ENCODE results near the gene PRKG1.
"Not testable (repeated sequence)": the region's sequence is repeated elsewhere in the genome, so short reads cannot be mapped to it uniquely, and the experiment has no call there.

Gene PRKG1

DNA sequence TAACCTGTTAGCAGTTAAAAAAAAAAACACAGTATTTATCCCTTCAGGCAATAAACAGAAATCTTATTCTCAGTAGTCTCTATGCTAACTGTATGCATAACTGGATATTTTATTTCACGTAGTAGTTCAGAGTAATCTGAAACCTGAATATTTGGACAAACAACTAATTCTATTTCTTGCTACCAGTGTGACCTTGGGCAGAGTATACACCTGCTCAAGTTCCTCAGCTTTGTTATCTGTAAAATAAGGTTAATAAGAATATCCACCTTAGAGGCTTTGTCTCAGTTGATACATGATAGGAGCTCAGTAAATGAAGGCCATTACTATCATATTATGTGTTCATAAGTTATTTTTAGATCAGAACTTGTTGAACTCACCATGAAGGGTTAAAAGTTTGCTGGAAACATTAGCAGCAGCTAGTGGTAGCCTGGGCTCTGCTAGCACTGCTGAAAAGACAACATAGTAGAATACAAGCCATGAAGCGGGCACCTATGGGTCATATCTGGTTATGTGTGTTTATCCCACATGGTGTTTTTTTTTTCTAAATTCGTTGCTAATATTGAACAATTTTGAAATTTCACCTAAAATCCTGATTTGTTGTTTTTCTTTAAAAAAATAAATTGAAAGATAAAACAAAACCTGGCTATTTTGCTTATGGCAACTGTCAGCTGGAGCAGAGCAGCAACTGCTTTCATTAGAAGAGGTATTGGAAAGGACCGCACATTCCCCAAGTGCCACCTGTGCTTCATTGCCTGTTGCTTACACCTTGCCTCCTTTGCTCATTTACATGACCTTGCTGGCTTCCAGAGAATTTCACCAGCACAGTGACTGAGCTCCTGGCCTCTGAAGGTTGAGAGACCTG lies 303.0 kb downstream of the PRKG1 start:
- H3K27ac Mint-ChIP-seq = no peak overlapping the region
- no peak overlapping the region for H3K4me3 Mint-ChIP-seq
- no peaks in the 10 kb centered on the region for H3K27me3 Mint-ChIP-seq
- H3K4me1 Mint-ChIP-seq (ENCODE audit: low read depth) = no peaks in the 10 kb centered on the region
- no peaks in the 10 kb centered on the region for H3K36me3 Mint-ChIP-seq (ENCODE audit: low read depth)
- H3K9me3 Mint-ChIP-seq = no peaks in the 10 kb centered on the region

DNA sequence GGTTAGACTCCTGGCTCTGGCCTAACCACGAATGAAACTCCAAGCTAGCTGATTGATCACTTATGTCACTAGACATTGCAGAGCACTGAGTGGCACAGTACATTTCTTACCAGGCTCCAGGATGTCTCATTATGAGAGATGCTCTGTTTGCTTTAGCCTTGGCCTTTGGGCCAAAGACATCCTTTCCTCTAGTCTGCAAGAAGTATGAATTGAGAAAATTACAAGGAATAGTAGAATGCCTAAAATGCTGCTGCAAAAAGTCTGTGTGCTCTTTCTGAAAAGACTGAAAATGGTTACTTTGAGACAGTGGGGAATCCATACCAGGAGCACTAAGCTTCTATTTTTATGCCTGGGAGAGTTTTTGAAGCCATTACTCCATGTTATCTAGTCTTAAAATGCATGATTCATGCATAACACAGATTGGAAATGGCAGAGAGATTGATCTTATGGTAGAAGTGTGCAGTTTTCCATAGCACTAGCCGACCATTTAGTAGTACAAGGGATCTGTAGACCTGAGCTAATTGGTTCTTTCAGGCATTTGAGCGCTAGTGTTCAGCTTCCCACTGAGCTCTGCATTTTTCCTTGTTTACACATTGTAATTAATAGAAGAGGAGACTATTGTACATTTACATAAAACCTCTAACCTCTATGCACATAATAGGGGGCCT lies 303.8 kb downstream of the PRKG1 start:
- Mint-ChIP-seq H3K27me3 (no peaks in the 10 kb centered on the region), H3K36me3 (ENCODE audit: low read depth) (no peaks in the 10 kb centered on the region)

DNA sequence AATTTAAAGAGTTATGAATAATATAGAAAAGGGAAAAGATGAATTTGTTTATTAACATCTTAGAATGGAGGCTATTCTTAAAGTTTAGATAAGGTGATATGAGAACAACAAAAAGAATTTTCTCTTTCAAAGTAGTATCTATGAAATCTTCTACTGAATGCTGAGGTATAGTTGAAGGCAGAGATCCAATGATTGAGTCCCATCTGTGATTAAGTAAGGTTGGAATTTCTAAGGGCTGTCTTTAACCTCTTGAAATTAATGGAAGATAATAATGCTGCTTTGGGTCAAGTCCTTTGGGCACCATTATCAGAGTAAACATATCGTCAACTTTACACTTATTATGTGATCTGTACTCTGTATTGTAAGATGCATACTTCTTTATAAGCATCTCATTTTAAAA lies 307.9 kb downstream of the PRKG1 start:
- no peaks in the 10 kb centered on the region for H3K27me3 Mint-ChIP-seq
- no peaks in the 10 kb centered on the region for H3K4me1 Mint-ChIP-seq (ENCODE audit: low read depth)
- no peaks in the 10 kb centered on the region for H3K36me3 Mint-ChIP-seq (ENCODE audit: low read depth)
- H3K9me3 Mint-ChIP-seq = no peaks in the 10 kb centered on the region
- H3K27ac Mint-ChIP-seq = no peak overlapping the region
- H3K4me3 Mint-ChIP-seq = no peak overlapping the region

More for the DNA sequence above, 303.8 kb downstream of the PRKG1 start:
- Mint-ChIP-seq H3K9me3 (no peaks in the 10 kb centered on the region), H3K27ac (no peak overlapping the region), H3K4me1 (ENCODE audit: low read depth) (no peaks in the 10 kb centered on the region), H3K4me3 (no peak overlapping the region)

DNA sequence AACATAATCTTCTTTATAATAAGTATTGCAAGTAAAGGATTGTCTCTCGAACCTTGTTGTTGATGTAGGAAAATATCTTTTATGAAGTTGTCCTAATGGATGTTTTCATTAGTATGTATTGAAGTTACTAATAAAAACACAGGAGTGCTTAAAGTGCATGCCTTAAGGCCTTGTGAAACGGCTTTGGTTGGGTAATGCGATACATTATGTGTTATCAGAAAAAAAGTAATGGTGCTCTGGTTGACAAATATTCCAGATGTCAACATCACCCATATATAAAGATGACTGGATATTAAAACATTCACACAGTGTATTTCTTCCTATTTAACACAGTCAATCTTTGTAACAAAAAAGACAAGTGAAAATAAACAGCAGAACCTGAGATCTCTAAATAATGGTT lies 310.7 kb downstream of the PRKG1 start:
- Mint-ChIP-seq H3K9me3 (no peaks in the 10 kb centered on the region), H3K4me3 (no peak overlapping the region), H3K36me3 (ENCODE audit: low read depth) (no peaks in the 10 kb centered on the region), H3K27ac (no peak overlapping the region), H3K4me1 (ENCODE audit: low read depth) (no peaks in the 10 kb centered on the region), H3K27me3 (no peaks in the 10 kb centered on the region)

DNA sequence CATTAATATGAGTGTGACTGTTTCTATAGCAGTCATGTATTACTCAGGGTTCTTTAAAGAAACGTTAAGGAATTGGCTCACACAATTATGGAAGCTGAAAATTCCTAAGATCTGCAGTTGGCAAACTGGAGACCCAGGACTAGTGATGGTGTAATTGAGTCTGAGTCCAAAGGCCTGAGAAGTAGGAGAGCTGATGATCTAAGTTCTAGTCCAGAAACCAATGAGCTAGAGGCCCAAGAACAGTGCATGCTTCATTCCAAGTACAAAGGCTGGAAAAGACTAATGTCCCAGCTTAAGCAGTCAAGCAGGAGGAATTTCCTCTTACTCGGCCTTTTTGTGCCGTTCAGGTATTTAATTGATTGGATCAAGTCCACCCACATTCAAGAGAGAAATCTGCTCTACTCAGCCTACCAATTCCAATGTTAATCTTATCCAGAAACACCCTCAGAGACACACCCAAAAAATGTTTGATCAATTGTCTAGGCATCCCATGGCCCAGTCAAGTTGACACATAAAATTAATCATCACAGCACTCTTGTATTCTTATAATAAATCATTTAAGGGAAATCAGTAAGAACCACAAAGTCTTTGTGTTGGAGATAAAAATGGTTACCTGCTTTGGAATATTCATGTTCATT lies 312.1 kb downstream of the PRKG1 start:
- Mint-ChIP-seq H3K4me3 (no peak overlapping the region), H3K4me1 (ENCODE audit: low read depth) (no peaks in the 10 kb centered on the region), H3K36me3 (ENCODE audit: low read depth) (no peaks in the 10 kb centered on the region), H3K27ac (no peak overlapping the region), H3K9me3 (no peaks in the 10 kb centered on the region), H3K27me3 (no peaks in the 10 kb centered on the region)

DNA sequence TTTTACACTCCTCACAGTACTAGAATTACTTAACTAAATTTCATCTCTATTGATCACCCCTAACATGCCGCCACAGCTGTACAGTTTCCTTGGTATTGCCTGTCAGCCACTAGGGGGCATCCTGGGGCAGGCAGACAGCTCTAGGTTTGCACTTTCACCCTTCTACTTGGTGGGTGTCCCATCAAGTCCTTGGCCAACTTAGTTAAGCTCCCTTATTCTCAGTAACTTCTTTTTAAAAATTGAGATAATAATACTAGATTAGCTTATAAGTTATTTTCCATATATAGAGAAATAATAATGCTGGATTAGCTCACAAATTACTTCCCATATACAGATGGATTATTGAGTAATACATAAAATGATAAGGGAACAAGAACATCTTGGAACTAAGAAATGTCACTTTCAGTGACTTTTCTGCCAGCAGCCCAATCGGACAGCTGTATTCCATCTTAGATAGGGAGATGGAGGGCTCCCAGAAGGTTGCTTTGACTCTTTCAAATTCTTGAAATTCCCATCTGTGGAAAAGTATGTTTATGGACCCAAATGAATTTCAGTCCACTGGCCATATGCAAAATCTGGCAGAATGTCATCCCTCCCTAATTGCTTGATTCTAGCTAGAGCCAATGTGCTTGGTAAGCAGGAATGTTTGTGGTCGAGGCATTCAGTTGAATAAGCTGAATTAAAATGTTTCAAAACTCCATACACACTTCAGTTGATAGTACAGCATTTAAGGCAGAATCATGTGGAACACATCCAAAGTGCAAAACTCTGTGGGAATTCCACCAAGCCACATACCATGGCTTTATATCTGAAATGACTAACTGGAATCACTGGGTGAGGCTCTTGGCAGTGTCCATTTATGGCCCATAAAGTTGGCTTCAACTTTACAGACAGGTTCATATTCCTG lies 315.4 kb downstream of the PRKG1 start:
- Mint-ChIP-seq H3K9me3 (no peaks in the 10 kb centered on the region), H3K4me3 (no peak overlapping the region), H3K27ac (no peak overlapping the region), H3K4me1 (ENCODE audit: low read depth) (no peaks in the 10 kb centered on the region), H3K27me3 (no peaks in the 10 kb centered on the region), H3K36me3 (ENCODE audit: low read depth) (no peaks in the 10 kb centered on the region)

DNA sequence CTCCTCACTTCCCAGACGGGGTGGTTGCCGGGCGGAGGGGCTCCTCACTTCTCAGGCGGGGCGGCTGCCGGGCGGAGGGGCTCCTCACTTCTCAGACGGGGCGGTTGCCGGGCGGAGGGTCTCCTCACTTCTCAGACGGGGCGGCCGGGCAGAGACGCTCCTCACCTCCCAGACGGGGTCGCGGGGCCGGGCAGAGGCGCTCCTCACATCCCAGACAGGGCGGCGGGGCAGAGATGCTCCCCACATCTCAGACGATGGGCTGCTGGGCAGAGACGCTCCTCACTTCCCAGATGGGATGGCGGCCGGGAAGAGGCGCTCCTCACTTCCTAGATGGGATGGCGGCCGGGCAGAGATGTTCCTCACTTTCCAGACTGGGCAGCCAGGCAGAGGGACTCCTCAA lies 318.7 kb downstream of the PRKG1 start:
- H3K27ac Mint-ChIP-seq; H3K4me1 Mint-ChIP-seq (ENCODE audit: low read depth); H3K27me3 Mint-ChIP-seq; H3K4me3 Mint-ChIP-seq; H3K36me3 Mint-ChIP-seq (ENCODE audit: low read depth); H3K9me3 Mint-ChIP-seq: not testable (repeated sequence)

DNA sequence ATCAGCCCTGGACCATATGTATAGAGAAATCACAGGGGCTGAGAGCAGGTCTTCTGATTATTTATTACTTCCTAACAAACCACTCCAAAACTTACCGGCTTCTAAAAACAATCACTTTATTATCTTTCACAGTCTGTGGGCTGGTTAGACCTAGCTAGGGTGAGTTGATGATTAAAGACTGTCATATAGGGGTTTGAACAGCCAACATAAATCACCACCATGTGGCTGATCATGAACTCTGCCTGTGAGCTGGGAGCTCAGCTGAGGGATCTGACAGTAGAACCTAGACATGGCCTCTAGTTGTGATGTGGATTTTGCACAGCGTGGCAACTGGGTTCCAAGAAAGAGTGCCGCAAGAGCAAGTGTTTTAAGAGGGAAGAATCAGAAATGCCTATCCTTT lies 319.8 kb downstream of the PRKG1 start:
- no peaks in the 10 kb centered on the region for H3K27me3 Mint-ChIP-seq
- no peak overlapping the region for H3K27ac Mint-ChIP-seq
- no peak overlapping the region for H3K4me3 Mint-ChIP-seq
- H3K9me3 Mint-ChIP-seq = no peaks in the 10 kb centered on the region
- H3K4me1 Mint-ChIP-seq (ENCODE audit: low read depth) = no peaks in the 10 kb centered on the region
- no peaks in the 10 kb centered on the region for H3K36me3 Mint-ChIP-seq (ENCODE audit: low read depth)

DNA sequence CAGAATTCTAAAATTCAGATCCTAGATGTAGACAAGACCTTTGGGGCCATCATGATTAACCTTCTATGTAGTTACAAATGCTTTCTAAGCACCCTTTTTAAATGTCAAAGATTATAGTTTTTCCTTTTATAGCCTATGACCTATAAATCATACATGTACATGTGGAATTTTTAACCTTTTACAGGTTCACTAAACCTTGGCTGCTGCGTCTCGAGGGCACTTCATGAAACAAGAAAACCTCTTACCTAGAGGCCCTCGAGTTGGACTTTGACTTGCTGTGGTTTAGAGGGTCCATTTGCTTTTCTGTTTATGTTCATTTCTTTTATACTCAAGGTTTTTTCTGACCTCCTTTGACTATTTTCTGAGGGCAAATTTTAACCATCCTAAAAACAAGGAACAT lies 323.0 kb downstream of the PRKG1 start:
- H3K36me3 Mint-ChIP-seq (ENCODE audit: low read depth) = no peaks in the 10 kb centered on the region
- H3K4me1 Mint-ChIP-seq (ENCODE audit: low read depth) = no peaks in the 10 kb centered on the region
- H3K27me3 Mint-ChIP-seq = no peaks in the 10 kb centered on the region
- no peaks in the 10 kb centered on the region for H3K9me3 Mint-ChIP-seq
- no peak overlapping the region for H3K4me3 Mint-ChIP-seq
- no peak overlapping the region for H3K27ac Mint-ChIP-seq

DNA sequence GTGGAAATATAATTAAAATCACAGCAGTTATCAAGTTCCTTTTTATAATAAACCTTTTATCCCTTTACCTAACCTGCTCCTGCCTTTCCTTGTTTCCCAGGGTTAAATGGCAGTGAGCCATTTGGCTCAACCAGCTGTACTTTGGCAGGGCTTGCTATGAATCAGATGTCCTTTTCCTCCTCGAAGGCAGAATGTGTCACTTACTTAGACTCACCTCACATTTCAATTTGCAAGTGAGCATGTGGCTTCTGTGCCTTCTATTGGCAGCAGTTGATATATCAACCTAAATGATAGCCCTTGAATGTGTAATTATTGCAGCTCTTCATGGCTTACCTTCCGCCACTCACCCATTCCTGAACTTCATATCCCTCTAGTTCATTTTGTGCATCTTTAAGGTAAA lies 323.4 kb downstream of the PRKG1 start:
- Mint-ChIP-seq H3K4me3 (no peak overlapping the region), H3K36me3 (ENCODE audit: low read depth) (no peaks in the 10 kb centered on the region), H3K27ac (no peak overlapping the region), H3K9me3 (no peaks in the 10 kb centered on the region), H3K4me1 (ENCODE audit: low read depth) (no peaks in the 10 kb centered on the region), H3K27me3 (no peaks in the 10 kb centered on the region)

DNA sequence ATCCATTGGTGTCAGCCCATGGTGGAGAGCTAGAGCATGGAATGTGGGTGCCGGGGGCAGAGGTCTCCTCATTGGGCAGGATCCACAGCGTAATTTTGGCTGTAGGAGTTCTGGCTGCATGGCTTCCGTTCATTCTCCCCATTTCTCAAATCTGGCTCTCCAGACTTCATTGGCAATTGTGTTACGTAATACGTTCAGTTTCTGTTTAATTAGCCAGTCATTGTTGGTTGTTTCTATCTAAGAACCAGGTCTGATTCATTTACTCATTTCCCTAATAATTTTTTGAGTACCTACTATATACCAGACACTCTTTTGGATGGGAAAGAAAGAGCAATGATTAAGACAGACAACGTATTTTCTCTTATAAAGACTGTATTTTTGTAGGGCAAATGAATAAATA lies 325.6 kb downstream of the PRKG1 start:
- H3K4me1 Mint-ChIP-seq (ENCODE audit: low read depth) = no peaks in the 10 kb centered on the region
- no peaks in the 10 kb centered on the region for H3K27me3 Mint-ChIP-seq
- no peak overlapping the region for H3K4me3 Mint-ChIP-seq
- H3K27ac Mint-ChIP-seq = no peak overlapping the region
- no peaks in the 10 kb centered on the region for H3K9me3 Mint-ChIP-seq
- no peaks in the 10 kb centered on the region for H3K36me3 Mint-ChIP-seq (ENCODE audit: low read depth)

DNA sequence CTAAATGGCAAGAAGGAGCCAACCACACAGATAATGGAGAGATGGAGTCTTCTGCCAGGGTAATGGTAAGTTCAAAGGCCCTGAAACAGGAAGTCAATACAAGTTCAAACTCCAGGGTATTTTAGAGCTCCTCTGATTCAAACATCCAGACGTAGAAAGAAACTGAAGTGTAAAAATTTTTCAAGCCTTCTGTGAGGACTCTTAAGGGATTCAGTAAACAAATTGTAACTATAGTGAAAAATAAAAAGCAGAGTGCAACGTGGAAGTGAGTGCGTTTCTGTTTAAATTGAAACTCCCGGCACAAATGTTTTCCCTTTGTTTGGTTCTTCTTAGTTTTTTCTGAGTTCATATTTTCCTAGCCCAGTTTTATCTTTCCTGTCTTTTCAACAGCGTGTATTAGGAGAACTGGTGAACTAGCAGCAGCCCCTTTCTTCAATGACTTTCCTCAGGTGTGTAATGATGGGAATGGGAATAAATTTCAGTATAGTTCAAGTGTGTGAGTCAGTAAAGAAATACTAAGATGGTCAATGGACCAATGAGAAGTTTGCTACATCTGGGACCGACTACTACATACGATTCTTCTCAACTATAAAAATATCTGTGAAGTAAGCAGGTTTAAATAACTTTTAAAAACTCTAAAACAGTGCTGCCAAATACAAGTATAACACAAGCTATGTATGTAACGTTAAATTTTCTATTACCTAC lies 326.3 kb downstream of the PRKG1 start:
- no peaks in the 10 kb centered on the region for H3K27me3 Mint-ChIP-seq
- no peaks in the 10 kb centered on the region for H3K9me3 Mint-ChIP-seq
- H3K27ac Mint-ChIP-seq = no peak overlapping the region
- no peak overlapping the region for H3K4me3 Mint-ChIP-seq
- no peaks in the 10 kb centered on the region for H3K36me3 Mint-ChIP-seq (ENCODE audit: low read depth)
- H3K4me1 Mint-ChIP-seq (ENCODE audit: low read depth) = no peaks in the 10 kb centered on the region

DNA sequence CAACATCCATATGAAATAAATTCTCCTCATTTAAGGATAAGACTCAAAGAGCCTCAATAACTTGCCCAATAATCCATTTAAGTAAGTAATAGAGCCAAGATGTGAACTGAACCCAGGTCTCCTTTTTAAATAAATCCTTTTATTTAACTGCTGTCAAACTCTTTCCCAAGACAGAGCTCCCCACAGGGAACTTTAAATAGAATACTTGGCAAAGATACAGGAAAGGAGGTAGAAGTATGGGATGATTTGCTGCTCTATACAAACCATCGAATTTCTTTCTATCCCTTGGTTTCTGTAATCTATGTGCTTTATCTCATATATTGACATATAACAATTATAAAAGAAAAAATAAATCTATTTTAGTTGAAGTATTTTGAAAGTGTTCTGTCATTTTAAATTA lies 329.2 kb downstream of the PRKG1 start:
- no peaks in the 10 kb centered on the region for H3K36me3 Mint-ChIP-seq (ENCODE audit: low read depth)
- no peaks in the 10 kb centered on the region for H3K27me3 Mint-ChIP-seq
- H3K27ac Mint-ChIP-seq = no peak overlapping the region
- H3K9me3 Mint-ChIP-seq = no peaks in the 10 kb centered on the region
- no peaks in the 10 kb centered on the region for H3K4me1 Mint-ChIP-seq (ENCODE audit: low read depth)
- H3K4me3 Mint-ChIP-seq = no peak overlapping the region

DNA sequence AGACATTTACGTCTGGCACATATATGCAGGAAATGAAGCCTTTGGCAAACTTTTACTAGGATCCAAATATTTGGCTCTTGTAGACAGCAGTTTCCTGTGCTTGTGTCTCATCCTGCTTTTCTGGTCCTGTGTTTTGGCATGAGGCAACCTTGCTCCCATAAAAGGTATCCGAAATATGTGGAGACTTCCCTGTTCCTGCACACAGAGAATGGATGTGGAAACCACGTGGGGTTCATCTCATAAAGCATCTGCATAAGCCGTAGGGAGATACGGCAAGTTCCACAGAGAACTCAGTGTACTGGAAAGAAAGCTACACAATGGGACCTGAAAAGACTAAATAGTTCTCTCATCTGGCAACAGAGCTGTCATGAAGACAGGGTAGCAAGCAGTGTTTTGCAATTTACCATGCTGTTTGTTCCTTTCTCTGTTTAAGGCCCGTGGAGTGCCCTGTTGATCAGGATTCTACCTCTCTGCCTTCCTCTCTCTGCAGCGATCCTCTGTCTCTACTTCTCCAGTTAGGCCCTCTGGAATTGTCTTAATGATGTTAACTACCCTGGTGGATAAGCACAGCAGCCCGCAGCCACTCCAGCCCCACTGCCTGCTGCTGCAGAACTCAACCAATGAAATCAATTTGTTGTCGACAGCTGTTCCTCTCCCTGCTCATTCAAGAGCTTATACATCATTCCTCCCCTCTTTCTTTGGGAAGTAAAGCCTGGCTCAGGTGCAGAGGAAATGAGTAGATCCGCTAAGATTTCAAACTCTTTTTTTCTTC lies 331.5 kb downstream of the PRKG1 start:
- Mint-ChIP-seq H3K4me1 (ENCODE audit: low read depth) (no peaks in the 10 kb centered on the region), H3K4me3 (no peak overlapping the region), H3K9me3 (no peaks in the 10 kb centered on the region), H3K27me3 (no peaks in the 10 kb centered on the region), H3K27ac (no peak overlapping the region), H3K36me3 (ENCODE audit: low read depth) (no peaks in the 10 kb centered on the region)

Measured in stimulated activated naive CD8-positive, alpha-beta T cell treated with anti-CD3 and anti-CD28 coated beads, Interleukin-15, Interleukin-2, amounts not matched to agents 100 ng/mL and 50 ng/mL, for 24 hours (primary cell).